SK-N-SH treated with all-trans-retinoic acid at 6 μM for 48 hours (cell line): ENCODE data around the gene NUDT9.
"Not testable (repeated sequence)": the region's sequence is repeated elsewhere in the genome, so short reads cannot be mapped to it uniquely, and the experiment has no call there.

ENCODE experiments used
- ATAC-seq: fragments of 200-7000 bp; cut with Tn5 transposase; 3 replicates; pipeline ENCODE4 v1.9.1; 2020; ENCODE audit warnings: mild to moderate bottlenecking, moderate library complexity
- ARNTL ChIP-seq: fragments of 450-650 bp; formaldehyde crosslinking; IDR thresholded peaks from 2 replicates; pipeline ENCODE4 v1.5.0; 2020; ENCODE audit warnings: low read depth, mild to moderate bottlenecking, moderate library complexity, borderline replicate concordance
- BACH2 ChIP-seq: fragments of 250-450 bp; sonication (Bioruptor Pico); IDR thresholded peaks from 2 replicates; pipeline ENCODE4 v1.9.0; 2021; ENCODE audit warnings: mild to moderate bottlenecking, borderline replicate concordance
- CREB5 ChIP-seq: fragments of 250-450 bp; sonication (Bioruptor Pico); IDR thresholded peaks from 2 replicates; pipeline ENCODE4 v1.5.1; 2020; ENCODE audit warnings: low read depth, mild to moderate bottlenecking, moderate library complexity
- CSDC2 ChIP-seq: fragments of 250-450 bp; sonication (Bioruptor Pico); IDR thresholded peaks from 2 replicates; pipeline ENCODE4 v1.5.0; 2020; ENCODE audit warnings: mild to moderate bottlenecking, moderate library complexity
- CSRNP3 ChIP-seq: fragments of 250-450 bp; sonication (Bioruptor Pico); IDR thresholded peaks from 2 replicates; pipeline ENCODE4 v1.5.1; 2021; ENCODE audit warnings: mild to moderate bottlenecking, moderate library complexity
- ESRRG ChIP-seq: fragments of 250-450 bp; sonication (Bioruptor Pico); IDR thresholded peaks from 2 replicates; pipeline ENCODE4 v1.6.1; 2021; ENCODE audit warnings: mild to moderate bottlenecking
- GLIS3 ChIP-seq: fragments of 250-450 bp; sonication (Bioruptor Pico); IDR thresholded peaks from 2 replicates; pipeline ENCODE4 v1.5.0; 2020; ENCODE audit warnings: mild to moderate bottlenecking, moderate library complexity
- ISL1 ChIP-seq: fragments of 250-450 bp; sonication (Bioruptor Pico); IDR thresholded peaks from 2 replicates; pipeline ENCODE4 v2.1.2; 2022; ENCODE audit warnings: mild to moderate bottlenecking, moderate library complexity
- OSR1 ChIP-seq: fragments of 250-450 bp; sonication (Bioruptor Pico); IDR thresholded peaks from 2 replicates; pipeline ENCODE4 v1.8.0; 2022; ENCODE audit warnings: moderate library complexity, mild to moderate bottlenecking, inconsistent platforms
- POU6F1 ChIP-seq: fragments of 250-450 bp; sonication (Bioruptor Pico); IDR thresholded peaks from 2 replicates; pipeline ENCODE4 v1.8.0; 2021; ENCODE audit warnings: low read depth, mild to moderate bottlenecking, moderate library complexity, borderline replicate concordance
- PPARA ChIP-seq: fragments of 250-450 bp; sonication (Bioruptor Pico); IDR thresholded peaks from 2 replicates; pipeline ENCODE4 v1.5.0; 2020; ENCODE audit warnings: mild to moderate bottlenecking, borderline replicate concordance
- RARB ChIP-seq: fragments of 250-450 bp; sonication (Bioruptor Pico); IDR thresholded peaks from 2 replicates; pipeline ENCODE4 v1.8.0; 2021; ENCODE audit warnings: mild to moderate bottlenecking, moderate library complexity
- TCF4 ChIP-seq: fragments of 250-450 bp; sonication (Bioruptor Pico); IDR thresholded peaks from 2 replicates; pipeline ENCODE4 v1.8.0; 2021; ENCODE audit warnings: mild to moderate bottlenecking, moderate library complexity, borderline replicate concordance
- TOX ChIP-seq: fragments of 250-450 bp; sonication (Bioruptor Pico); IDR thresholded peaks from 2 replicates; pipeline ENCODE4 v1.8.0; 2021; ENCODE audit warnings: mild to moderate bottlenecking, moderate library complexity, borderline replicate concordance
- ZFP3 ChIP-seq: fragments of 250-450 bp; sonication (Bioruptor Pico); IDR thresholded peaks from 2 replicates; pipeline ENCODE4 v1.5.0; 2020; ENCODE audit warnings: mild to moderate bottlenecking, moderate library complexity
- ZFP30 ChIP-seq: fragments of 450-650 bp; formaldehyde crosslinking; IDR thresholded peaks from 2 replicates; pipeline ENCODE4 v1.5.0; 2022; ENCODE audit warnings: mild to moderate bottlenecking, moderate library complexity
- ZNF565 ChIP-seq: fragments of 450-650 bp; formaldehyde crosslinking; conservative IDR thresholded peaks from 2 replicates; pipeline ENCODE4 v1.5.0; 2020; ENCODE audit warnings: low read depth, mild to moderate bottlenecking, moderate library complexity
- ZNF70 ChIP-seq: fragments of 450-650 bp; formaldehyde crosslinking; IDR thresholded peaks from 2 replicates; pipeline ENCODE4 v1.5.0; 2020; ENCODE audit warnings: mild to moderate bottlenecking, moderate library complexity
- ZNF8 ChIP-seq: fragments of 450-650 bp; formaldehyde crosslinking; IDR thresholded peaks from 2 replicates; pipeline ENCODE4 v1.5.0; 2020; ENCODE audit warnings: mild to moderate bottlenecking, moderate library complexity
- TF ChIP-seq, protein P1 (sequence below): fragments of 250-450 bp; sonication (Bioruptor Pico); IDR thresholded peaks from 2 replicates; pipeline ENCODE4 v1.8.0; 2020; ENCODE audit warnings: mild to moderate bottlenecking, moderate library complexity, borderline replicate concordance
- TF ChIP-seq, protein P2 (sequence below): fragments of 250-450 bp; sonication (Bioruptor Pico); IDR thresholded peaks from 2 replicates; pipeline ENCODE4 v1.5.0; 2020; ENCODE audit warnings: mild to moderate bottlenecking, moderate library complexity

The NUDT9 gene

GRCh38 chr4:87491436-87491835, 69.1 kb downstream of the NUDT9 start:
- no peak for TF ChIP-seq ISL1 (CRISPR knock-in tag)
- no peak for TF ChIP-seq PPARA (CRISPR knock-in tag)
- no peak for TF ChIP-seq CSRNP3 (CRISPR knock-in tag)
- TF ChIP-seq GLIS3 = no peak
- TF ChIP-seq ESRRG (CRISPR knock-in tag) = no peak
- no peak for TF ChIP-seq TOX (CRISPR knock-in tag)
- no peak for TF ChIP-seq ZFP30 (CRISPR knock-in tag)
- no peak for TF ChIP-seq ZFP3 (CRISPR knock-in tag)
- no peak for TF ChIP-seq ZNF8 (CRISPR knock-in tag)
- no peak for TF ChIP-seq TCF4 (CRISPR knock-in tag)
- TF ChIP-seq ARNTL (CRISPR knock-in tag) = no peak
- no peak for TF ChIP-seq ZNF565 (CRISPR knock-in tag)
- TF ChIP-seq, protein P1, sequence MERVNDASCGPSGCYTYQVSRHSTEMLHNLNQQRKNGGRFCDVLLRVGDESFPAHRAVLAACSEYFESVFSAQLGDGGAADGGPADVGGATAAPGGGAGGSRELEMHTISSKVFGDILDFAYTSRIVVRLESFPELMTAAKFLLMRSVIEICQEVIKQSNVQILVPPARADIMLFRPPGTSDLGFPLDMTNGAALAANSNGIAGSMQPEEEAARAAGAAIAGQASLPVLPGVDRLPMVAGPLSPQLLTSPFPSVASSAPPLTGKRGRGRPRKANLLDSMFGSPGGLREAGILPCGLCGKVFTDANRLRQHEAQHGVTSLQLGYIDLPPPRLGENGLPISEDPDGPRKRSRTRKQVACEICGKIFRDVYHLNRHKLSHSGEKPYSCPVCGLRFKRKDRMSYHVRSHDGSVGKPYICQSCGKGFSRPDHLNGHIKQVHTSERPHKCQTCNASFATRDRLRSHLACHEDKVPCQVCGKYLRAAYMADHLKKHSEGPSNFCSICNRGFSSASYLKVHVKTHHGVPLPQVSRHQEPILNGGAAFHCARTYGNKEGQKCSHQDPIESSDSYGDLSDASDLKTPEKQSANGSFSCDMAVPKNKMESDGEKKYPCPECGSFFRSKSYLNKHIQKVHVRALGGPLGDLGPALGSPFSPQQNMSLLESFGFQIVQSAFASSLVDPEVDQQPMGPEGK (CRISPR knock-in tag) = no peak
- TF ChIP-seq ZNF70 = no peak
- TF ChIP-seq RARB (CRISPR knock-in tag) = no peak
- ATAC-seq = no peak

DNA sequence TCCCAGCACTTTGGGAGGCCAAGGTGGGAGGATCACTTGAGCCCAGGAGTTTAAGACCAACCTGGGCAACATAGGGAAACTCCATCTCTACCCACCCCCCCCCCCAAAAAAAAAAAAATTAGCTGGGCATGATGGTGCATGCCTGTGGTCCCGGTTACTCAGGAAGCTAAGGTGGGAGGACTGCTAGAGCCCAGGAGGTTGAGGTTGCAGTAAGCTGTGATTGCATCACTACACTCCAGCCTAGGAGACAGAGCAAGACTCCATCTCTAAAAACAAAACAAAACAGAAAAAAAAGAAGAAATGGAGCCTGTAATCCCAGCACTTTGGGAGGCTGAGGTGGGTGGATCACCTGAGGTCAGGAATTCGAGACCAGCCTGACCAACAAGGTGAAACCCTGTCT, 69.5 kb downstream of the NUDT9 start:
- not testable (repeated sequence) for ATAC-seq

GRCh38 chr4:87493115-87493514, 70.7 kb downstream of the NUDT9 start:
- ATAC-seq = no peak
- TF ChIP-seq TCF4 (CRISPR knock-in tag) (no peak), GLIS3 (no peak), CSRNP3 (CRISPR knock-in tag) (no peak), POU6F1 (CRISPR knock-in tag) (no peak), BACH2 (no peak), CSDC2 (no peak), TOX (CRISPR knock-in tag) (no peak), ZNF70 (no peak), ISL1 (CRISPR knock-in tag) (no peak), ARNTL (CRISPR knock-in tag) (no peak), CREB5 (CRISPR knock-in tag) (no peak)

DNA sequence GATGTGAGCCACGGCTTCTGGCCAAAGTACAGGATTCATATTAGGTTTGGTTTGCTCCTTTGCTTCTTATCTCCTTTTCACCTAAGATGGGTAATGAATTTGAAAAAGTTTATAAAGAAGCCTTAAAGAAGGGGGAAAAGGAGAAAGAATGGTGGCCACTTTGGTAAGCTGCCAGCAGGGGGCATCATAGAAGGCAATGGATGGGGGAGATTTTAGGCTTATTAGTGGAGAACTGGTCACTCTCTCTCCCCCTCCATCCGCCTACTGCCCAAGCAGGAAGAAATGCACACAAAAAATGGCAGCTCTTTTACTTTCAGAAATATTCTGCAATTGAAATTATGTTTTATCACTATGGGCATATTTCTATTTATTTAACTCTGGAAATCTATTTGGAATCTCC, 74.8 kb downstream of the NUDT9 start:
- no peak for ATAC-seq
- TF ChIP-seq TOX (CRISPR knock-in tag) (no peak), ARNTL (CRISPR knock-in tag) (no peak), OSR1 (no peak), PPARA (CRISPR knock-in tag) (no peak), POU6F1 (CRISPR knock-in tag) (no peak), ISL1 (CRISPR knock-in tag) (no peak), RARB (CRISPR knock-in tag) (no peak)
- TF ChIP-seq, protein P2, sequence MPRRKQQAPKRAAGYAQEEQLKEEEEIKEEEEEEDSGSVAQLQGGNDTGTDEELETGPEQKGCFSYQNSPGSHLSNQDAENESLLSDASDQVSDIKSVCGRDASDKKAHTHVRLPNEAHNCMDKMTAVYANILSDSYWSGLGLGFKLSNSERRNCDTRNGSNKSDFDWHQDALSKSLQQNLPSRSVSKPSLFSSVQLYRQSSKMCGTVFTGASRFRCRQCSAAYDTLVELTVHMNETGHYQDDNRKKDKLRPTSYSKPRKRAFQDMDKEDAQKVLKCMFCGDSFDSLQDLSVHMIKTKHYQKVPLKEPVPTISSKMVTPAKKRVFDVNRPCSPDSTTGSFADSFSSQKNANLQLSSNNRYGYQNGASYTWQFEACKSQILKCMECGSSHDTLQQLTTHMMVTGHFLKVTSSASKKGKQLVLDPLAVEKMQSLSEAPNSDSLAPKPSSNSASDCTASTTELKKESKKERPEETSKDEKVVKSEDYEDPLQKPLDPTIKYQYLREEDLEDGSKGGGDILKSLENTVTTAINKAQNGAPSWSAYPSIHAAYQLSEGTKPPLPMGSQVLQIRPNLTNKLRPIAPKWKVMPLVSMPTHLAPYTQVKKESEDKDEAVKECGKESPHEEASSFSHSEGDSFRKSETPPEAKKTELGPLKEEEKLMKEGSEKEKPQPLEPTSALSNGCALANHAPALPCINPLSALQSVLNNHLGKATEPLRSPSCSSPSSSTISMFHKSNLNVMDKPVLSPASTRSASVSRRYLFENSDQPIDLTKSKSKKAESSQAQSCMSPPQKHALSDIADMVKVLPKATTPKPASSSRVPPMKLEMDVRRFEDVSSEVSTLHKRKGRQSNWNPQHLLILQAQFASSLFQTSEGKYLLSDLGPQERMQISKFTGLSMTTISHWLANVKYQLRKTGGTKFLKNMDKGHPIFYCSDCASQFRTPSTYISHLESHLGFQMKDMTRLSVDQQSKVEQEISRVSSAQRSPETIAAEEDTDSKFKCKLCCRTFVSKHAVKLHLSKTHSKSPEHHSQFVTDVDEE (CRISPR knock-in tag) = no peak
- TF ChIP-seq, protein P1 (CRISPR knock-in tag) = no peak
